ENCODE measurements around the gene TNFAIP1. TPM values are rescaled to one million over a fixed set of nuclear protein-coding genes. Genes with fewer than 3 reads are reported as not detected.

Gene TNFAIP1
- polyA plus RNA-seq, 1 experiment: 51.2 TPM

DNA sequence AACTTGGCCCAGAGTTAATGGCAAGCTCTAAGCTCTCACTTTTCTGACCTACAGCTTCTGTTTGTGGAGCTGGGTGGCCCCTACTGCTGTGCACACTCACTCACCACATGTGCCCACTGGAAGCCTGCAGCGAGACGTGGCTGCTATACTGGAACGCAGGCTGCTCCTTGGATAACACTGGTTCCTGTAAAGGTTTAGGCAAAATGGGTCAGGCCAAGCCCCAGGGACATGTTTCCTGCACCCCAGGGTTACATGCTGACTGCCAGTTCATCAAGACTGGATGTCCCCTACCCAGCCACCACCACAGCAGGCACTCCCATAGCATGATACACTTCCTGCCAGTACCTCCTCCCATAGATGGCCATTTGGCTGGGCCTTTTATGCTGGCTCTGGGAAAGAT lies 13.4 kb downstream of the TNFAIP1 start:
- H3K27ac ChIP-seq (ENCODE audit: low read depth, low read length): no peak overlapping the region
- TF ChIP-seq, protein P1, sequence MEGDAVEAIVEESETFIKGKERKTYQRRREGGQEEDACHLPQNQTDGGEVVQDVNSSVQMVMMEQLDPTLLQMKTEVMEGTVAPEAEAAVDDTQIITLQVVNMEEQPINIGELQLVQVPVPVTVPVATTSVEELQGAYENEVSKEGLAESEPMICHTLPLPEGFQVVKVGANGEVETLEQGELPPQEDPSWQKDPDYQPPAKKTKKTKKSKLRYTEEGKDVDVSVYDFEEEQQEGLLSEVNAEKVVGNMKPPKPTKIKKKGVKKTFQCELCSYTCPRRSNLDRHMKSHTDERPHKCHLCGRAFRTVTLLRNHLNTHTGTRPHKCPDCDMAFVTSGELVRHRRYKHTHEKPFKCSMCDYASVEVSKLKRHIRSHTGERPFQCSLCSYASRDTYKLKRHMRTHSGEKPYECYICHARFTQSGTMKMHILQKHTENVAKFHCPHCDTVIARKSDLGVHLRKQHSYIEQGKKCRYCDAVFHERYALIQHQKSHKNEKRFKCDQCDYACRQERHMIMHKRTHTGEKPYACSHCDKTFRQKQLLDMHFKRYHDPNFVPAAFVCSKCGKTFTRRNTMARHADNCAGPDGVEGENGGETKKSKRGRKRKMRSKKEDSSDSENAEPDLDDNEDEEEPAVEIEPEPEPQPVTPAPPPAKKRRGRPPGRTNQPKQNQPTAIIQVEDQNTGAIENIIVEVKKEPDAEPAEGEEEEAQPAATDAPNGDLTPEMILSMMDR (IDR thresholded peaks at IDR 0.05; ENCODE audit: low read depth, low read length): no peak
- H3K9me3 ChIP-seq (ENCODE audit: control insufficient read depth, insufficient read depth, low read length): no peaks in the 10 kb centered on the region
- ChIA-PET CTCF (no interaction called here), POLR2A (interaction anchor here (3.4 kb wide), 1 partner anchor 8 kb away, joined by 24 read pairs; the partner anchor contains the start of gene POLDIP2)
- no peak for DNase-seq (ENCODE audit: low read depth, low spot score)
- no peak overlapping the region for H3K4me3 ChIP-seq (ENCODE audit: low read depth, low read length)
- no peaks in the 10 kb centered on the region for H3K27me3 ChIP-seq (ENCODE audit: control insufficient read depth, insufficient read depth, low read length)

- Histone ChIP-seq H3K27me3 (ENCODE audit: control insufficient read depth, insufficient read depth, low read length) (no peaks in the 10 kb centered on the region), H3K9me3 (ENCODE audit: control insufficient read depth, insufficient read depth, low read length) (no peaks in the 10 kb centered on the region), H3K27ac (ENCODE audit: low read depth, low read length) (no peak overlapping the region), H3K4me3 (ENCODE audit: low read depth, low read length) (no peak overlapping the region)
- DNase-seq (ENCODE audit: low read depth, low spot score): no peak
- CTCF ChIA-PET: no interaction called here
- TF ChIP-seq, protein P1 (IDR thresholded peaks at IDR 0.05; ENCODE audit: low read depth, low read length): no peak
- POLR2A ChIA-PET: no interaction called here
These were observed 14.7 kb downstream of the TNFAIP1 start for GRCh38 chr17:28350271-28350670.

GRCh38 chr17:28357061-28357900 lies 21.7 kb downstream of the TNFAIP1 start, which contains the start of gene POLDIP2:
POLDIP2 (minus strand) TSS chr17:28357527; CDS start chr17:28357448, 79 bp downstream.
- peak within 1 kb of the TSS; percentile 39 for H3K27ac ChIP-seq (ENCODE audit: low read depth, low read length)
- no peaks in the 10 kb centered on the region; the same call in 1 of the 2 replicates for H3K9me3 ChIP-seq (ENCODE audit: control insufficient read depth, insufficient read depth, low read length)
- H3K4me3 ChIP-seq (ENCODE audit: low read depth, low read length): peak within 1 kb of the TSS; percentile 96
- ChIA-PET POLR2A (interaction anchor here (0.6 to 2.3 kb wide), 7 partner anchors 10 to 316 kb away, joined by 3 to 36 read pairs (median 6); partner anchors contain the start of genes IFT20, SARM1, TNFAIP1 and VTN), CTCF (interaction anchor here (1.5 to 1.6 kb wide), 2 partner anchors 10 to 59 kb away, joined by 4 to 7 read pairs; no protein-coding TSS in a partner anchor)
- DNase-seq (ENCODE audit: low read depth, low spot score): peak; percentile 79
- no peaks in the 10 kb centered on the region for H3K27me3 ChIP-seq (ENCODE audit: control insufficient read depth, insufficient read depth, low read length)
- TF ChIP-seq, protein P1 (IDR thresholded peaks at IDR 0.05; ENCODE audit: low read depth, low read length): no peak

GRCh38 chr17:28357901-28358197 lies 22.3 kb downstream of the TNFAIP1 start:
- CTCF ChIA-PET: interaction anchor here (1.5 to 1.6 kb wide), 2 partner anchors 9 to 58 kb away, joined by 4 to 7 read pairs; no protein-coding TSS in a partner anchor

More at GRCh38 chr17:28357901-28358197, 22.3 kb downstream of the TNFAIP1 start:
- H3K9me3 ChIP-seq (ENCODE audit: control insufficient read depth, insufficient read depth, low read length): no peaks in the 10 kb centered on the region; the same call in 1 of the 2 replicates
- TF ChIP-seq, protein P1 (IDR thresholded peaks at IDR 0.05; ENCODE audit: low read depth, low read length): no peak
- DNase-seq (ENCODE audit: low read depth, low spot score): no peak
- no peaks in the 10 kb centered on the region for H3K27me3 ChIP-seq (ENCODE audit: control insufficient read depth, insufficient read depth, low read length)
- peak overlapping the region; percentile 96 for H3K4me3 ChIP-seq (ENCODE audit: low read depth, low read length)
- POLR2A ChIA-PET: interaction anchor here (1.0 to 2.3 kb wide), 6 partner anchors 10 to 59 kb away, joined by 3 to 36 read pairs (median 12); partner anchors contain the start of genes IFT20, SARM1, TNFAIP1 and VTN
- H3K27ac ChIP-seq (ENCODE audit: low read depth, low read length): peak overlapping the region; percentile 13

All from AG04450 (cell line).